HG03196 (cell line): ENCODE measurements around the gene PSMA5.
"Not testable (repeated sequence)": the region's sequence is repeated elsewhere in the genome, so short reads cannot be mapped to it uniquely, and the experiment has no call there.

Experiments
- ATAC-seq: cut with Tn5 transposase; IDR thresholded peaks from one replicate; pipeline ENCODE4 v1.9.1; 2021; ENCODE audit not compliant: unreplicated experiment

Gene PSMA5

DNA sequence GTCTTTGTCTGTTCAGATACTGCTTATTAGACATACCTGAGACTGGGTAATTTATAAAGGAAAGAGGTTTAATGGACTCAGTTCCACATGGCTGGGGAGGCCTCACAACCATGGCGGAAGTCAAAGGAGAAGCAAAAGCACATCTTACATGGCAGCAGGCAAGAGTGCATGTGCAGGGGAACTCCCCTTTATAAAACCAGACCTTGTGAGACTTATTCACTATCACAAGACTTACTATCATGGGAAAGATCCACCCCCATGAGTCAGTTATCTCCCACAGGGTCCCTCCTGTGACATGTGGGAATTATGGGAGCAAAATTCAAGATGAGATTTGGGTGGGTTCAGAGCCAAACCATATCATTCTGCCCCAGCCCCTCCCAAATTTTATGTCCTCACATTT lies 7.1 kb upstream of the PSMA5 start:
- no peak for ATAC-seq

DNA sequence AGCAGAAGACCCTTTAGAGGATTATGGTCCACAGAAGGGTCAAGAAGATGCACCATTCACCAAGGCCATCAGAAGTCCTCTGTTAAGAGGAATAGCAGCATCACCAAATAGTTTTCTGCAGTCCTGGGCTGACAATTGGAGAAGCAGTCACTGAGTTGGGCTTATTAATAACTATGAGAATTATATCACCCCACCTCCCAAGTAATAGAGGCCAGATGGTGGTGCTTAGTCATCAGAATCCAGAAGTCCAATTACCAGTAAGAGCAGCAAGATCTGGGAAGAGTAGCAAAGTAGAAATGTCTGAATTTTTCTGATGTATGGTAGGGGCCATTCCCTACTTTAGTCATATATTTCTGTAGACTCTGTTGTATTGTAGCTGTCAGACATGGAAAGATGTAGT lies 6.1 kb upstream of the PSMA5 start:
- no peak for ATAC-seq

DNA sequence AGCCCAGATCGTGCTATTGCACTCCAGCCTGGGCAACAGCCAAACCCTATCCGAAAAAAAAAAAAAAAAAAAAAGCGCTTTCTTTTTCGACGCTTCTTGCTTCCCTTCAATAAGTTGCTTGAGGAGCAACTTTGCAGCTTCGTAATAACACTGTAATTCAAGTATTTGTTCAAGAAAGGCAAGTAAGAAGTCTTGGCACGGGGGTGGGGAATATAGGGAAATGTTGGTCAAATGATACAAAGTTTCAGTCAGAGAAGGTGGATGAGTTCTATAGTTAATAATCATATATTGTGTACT lies 871 bp upstream of the PSMA5 start:
- ATAC-seq: no peak

DNA sequence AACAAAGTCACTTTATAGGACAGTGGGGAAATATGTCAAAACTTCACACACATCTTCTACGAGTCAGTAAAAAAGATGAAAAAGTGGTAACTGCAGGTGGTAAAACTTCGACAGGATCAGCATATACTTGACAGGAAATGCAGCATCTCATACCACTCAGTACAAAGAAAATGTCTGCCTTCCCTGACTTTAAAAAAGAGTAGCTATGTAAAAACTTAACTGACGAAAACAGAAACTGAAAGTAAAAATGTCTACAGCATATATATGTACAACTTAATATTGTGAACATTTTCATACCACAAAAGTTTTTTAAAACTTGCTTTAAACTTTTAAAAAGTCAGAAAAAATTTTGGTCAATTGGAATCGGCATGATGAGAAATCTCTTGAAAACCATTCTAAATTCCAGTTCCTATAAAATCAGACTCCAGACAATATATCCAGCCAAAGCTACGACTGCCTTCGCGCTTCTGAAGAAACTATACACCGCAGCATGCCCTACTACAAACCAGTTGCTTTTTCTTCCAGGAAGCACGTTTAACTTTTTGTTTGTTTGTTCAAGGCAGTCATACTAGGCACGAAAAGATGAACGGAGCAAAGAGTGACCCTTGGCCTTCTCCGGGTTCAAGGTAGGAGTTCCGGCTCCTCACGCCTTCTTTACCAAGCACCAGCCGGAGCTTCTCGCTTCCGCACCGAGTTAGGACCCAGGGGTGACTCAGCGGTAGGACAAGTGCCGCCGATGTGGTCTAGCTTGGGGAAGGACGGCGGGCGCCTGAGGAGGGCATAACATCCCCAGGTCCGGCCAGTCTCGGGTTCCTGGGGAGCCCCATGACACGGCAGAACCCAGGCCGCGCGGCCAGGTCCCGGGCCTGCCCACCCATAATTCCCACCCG lies 612 bp downstream of the PSMA5 start:
- ATAC-seq: peak; percentile 34

DNA sequence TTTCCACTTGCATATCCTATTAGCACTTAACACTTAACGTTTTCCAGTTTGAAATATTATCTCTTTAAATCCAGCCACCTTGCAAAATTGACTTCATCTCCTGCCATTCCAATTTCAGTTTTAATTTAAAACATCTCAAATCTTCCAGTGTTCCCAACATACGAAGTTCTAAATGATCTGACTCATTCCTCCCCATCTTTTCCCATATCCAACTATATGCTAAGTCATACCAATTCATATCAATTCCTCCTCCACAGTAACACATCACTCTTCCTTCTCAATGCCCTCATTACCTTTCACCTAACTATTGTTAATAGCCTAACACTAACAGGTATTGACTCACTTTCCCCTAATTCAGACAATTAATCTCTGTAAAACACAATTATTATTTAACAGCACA lies 2.8 kb downstream of the PSMA5 start:
- no peak for ATAC-seq

DNA sequence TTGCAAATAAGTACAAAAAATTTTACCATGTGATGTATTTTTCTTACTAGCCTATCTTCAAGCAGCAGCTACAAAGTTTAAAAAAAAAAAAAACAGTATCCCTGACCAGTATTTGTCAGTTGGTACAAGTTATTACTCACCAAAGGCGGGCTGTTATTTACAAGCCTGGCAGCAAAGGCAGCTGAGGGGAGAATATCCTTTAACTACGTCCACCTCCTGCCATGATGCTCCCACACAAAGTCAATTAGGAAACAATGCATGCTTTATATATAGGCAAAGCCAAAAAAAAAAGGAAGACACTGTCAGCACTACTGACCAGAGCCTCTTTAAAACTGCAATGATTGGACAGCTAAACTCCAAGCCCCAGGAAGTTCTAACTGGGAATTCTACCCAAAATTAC lies 13.7 kb downstream of the PSMA5 start:
- no peak for ATAC-seq

DNA sequence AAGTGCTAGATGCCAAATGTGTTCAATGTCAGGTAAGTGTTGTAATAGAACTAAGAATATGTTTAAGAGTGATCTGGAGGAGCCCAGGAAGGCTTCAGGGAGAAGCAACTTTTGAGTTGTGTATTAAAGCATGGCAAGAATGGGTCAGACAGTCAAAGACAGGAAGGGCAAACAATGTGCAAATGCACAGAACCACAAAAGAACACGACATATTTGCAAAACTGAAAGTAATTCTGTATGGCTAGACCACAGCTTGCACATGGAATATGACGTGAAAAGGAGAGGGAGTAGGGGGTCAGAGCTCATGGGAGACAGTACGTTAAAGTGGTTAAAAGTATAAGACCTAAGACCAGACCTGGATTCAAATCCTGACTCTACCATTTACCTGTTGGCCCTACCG lies 21.4 kb downstream of the PSMA5 start:
- ATAC-seq: no peak

DNA sequence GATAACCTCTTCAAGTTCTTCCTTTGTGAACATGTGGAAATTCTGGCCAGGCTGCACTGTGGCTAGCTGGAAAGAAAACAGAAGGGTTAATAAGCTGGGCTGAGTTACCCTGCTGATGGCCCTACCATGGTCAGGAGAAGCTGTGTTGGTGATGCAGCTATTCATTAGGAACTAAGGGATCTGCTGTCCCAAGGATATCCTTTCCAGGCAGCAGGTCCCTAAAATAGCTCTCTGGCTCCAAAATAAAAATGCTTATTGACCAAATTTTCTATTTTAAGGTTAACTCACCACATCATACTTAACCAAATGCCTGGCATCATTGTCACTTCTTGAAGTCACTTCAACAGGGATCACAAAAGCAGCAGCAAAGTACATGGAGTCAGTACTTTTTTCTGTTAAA lies 24.2 kb downstream of the PSMA5 start:
- no peak for ATAC-seq

DNA sequence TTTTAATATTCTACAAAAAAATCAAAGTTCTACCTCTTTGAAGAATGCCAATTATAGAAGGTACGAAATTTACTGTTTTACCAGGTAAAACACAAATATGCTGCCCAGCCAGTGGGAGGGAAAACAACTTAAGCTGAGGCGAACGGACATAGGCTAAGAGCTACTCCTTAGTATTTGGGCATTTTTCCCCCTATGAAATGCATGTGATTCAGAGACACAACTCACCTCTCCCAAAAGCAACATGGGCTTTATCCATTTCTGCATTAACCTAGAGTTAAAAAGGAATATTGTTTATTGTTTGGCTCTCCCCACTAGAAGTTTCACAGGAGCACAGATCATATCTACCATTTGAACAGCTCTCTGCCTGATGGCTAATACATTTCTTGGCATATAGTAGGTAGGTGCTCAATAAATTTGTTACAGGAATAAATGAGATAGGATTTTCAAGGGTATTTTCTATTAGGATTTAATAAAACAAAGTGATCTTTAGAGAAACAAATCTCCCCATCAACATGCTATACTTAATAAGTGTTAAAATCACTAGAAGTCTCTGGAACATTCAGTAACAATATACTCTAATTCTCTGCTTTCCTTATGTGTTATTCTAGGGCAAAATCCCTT lies 26.1 kb downstream of the PSMA5 start:
- ATAC-seq: no peak

DNA sequence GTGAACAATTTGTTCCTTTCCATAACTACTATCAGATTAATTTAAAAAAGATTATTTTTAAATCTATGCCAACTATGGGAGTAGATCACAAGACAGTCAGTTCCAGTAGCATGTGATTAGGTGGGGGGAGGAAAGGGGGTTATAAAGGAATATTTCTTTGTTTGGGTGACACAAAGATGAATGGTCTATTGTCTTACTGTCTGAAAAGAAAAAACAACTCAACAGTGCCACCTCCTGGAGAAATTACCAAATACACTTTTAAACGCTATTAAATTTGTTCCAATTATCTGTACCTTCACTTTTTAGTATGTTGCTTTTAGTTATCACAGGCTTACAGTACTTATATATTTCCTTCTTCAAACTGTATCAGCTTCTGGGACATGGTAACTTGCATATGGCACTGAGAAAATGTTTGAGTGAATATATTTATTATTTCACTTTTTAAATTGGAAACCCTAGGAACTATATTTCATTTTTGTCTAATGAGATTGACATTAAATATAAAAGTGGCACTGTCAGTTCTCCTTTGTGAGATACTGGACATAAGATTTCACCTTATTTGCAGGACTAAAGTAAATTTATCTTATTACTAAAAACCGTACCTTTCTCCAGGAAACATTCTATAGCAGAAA lies 26.8 kb downstream of the PSMA5 start:
- no peak for ATAC-seq

DNA sequence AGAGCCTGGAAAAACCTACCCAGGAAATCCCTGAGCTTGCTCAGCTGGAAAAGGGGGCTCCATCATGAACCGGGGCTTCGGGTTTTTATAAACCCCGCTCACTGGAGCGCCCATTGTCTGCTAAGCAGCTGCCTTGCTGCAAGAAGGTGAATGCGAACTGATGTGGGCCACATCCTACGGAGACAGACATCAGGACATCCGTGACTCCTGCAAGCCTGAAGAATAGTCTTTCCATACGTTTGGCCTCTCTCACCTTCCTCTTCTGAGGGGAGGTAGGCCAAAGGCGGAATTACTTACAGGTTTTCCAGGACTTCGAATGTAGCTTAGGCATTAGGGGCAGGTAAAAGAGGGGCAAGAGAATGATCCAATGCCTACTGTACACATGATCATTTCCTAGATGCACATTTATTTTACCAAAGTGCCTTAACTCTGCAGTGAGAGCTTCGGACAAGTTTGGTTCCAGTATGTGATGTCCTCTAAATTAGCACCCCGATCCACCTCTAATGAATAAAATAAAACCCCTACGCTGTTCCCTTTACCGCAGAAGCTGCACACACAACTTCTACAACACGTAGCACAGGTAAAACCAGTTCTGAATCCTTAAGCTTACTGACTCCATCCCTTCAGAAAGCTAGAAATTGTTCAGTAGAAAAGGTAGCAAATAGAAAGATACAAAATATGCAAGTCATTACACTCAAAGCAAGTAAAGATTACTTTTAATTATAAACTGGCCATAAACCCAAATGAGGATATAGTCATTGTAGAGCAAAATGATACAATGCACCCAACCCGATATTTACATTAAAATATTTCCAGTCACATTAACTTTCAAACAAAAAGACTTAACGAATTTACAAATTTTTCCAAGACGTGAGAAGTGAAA lies 27.7 kb downstream of the PSMA5 start:
- ATAC-seq: no peak

DNA sequence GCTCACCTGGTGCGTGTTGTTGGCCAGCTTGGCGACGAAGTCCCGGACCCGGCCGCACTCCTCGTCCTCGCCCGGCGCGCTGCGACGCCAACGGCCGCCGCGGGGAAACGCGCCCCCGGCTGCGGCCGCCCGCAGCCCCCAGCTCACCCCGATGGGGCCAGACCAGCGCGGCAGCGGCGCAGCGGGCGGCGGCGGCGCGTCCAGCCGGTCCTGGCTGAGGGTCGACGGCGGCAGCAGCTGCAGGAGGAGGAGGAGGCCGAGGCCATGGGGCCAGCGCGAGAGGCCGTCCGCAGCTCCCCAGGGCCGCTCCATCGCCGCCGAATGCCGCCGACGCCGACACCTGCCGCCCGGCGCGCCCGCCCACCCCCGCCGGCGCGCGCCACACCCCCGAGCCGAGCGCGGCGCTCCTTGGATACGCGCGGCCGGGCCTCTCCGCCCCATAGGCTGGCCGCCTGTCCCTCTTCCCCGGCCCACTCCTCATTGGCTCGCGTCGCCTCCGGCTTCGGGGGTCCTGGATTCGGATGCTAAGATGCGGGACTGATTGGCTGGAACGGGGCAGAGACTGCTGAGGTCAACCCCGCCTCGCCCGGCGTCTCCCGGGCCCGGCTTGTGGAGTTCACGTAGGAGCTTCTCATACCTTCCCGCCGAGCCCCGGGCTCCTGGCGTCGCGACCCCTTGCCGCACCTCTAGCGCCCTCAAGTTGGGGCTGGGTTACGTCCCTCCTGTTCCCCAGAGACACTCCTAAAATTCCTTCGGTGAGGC lies 28.5 kb downstream of the PSMA5 start, which contains the start of gene SORT1:
Gene SORT1 (minus strand): TSS at position 338 of the 762 bp plus-strand sequence. CDS start 26 bp downstream, at position 312.
- ATAC-seq: peak; percentile 74

DNA sequence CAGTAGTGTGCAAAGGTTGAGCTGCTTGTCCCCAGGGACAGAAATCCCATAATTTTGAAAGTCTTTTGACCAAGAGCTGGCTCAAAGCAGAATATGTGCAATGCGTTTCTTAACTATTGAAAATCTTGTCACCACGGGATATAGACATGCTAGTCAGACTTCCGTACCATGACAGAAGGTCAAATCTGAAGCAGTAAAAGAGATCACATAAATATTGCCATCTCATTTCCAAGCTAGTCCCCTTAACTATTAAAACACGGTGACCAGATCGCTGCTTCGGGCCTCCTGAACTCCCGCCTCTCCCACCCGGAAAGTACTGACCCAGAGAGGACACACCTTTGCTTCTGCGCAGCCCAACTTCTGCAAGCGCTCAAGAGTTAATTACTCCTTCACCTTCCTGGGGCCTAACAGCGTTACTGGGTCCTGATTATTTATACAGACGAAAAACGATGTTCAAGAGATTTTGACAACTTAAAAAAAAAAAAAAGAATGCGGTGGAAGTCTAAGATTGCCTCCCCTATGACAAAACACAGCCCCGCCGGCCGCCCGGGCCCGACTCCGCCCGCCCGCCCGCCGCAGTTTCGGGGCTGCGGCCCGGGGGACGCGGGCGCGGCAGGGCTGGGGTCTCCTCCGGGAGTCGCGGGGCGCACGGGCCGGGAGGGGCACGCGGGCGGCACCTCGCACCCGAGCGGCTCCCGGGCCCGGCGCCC lies 29.2 kb downstream of the PSMA5 start:
- ATAC-seq: no peak

DNA sequence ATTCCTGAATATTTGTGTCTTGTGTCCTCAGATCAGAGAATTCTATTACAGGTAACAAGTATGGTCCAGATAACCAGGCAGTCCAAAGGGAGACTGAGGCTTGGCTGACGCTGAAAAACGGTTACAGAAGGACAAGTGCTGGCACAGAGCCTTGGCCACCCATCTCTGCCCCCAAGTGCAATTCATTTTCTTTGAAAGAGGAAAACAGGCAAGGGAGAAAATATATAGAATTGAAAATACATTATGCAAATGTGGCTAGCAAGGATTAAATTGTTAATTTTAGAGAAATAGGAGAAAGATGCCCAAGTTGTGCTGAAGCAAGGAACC lies 29.8 kb downstream of the PSMA5 start:
- ATAC-seq: no peak

DNA sequence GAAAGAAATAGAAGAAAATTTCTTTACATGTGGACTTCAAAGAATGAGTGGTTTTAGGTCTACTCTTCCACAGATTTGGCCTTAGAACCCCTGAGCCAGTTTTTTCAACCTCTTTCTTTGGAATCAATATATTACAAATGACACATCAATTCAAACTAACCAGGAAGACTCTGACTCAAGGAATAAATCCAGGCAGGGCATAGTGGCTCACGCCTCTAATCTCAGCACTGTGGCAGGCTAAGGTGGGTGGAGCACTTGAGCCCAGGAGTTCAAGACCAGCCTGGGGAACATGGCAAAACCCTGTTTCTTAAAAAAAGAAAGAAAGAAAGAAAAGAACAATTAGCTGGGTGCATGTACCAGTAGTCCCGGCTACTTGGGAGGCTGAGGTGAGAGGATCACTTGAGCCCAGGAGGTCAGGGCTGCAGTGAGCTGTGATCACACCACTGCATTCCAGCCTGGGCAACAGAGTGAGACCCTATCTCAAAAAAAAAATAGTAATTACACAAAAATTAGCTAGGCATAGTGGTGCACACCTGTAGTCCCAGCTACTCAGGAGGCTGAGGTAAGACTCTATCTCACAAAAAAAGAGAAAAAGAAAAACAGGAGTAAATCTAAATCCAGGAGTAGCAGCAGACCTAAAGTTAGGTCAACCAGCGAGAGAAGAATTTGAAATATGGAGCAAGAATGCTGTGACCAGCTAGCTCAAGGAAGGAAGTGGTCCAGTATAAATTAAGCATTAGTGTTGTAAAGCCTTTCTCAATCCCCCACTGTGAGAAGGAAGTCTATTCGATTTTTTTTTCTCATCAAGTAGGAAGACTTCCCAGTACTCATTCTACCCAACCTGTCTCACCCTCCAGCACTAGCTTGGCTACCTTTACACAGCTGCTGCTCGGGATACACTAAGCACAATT lies 30.4 kb downstream of the PSMA5 start:
- ATAC-seq: no peak

DNA sequence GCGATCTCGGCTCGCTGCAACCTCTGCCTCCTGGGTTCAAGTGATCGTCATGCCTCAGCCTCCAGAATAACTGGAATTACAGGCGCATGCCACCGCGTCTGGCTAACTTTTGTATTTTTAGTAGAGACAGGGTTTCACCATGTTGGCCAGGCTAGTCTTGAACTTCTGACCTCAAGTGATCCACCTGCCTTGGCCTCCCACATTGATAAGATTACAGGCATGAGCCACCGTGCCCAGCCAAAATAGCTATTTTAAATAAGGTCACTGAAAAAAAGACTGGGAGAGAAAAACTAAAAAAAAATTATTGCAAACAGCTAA lies 31.0 kb downstream of the PSMA5 start:
- ATAC-seq: not testable (repeated sequence)

DNA sequence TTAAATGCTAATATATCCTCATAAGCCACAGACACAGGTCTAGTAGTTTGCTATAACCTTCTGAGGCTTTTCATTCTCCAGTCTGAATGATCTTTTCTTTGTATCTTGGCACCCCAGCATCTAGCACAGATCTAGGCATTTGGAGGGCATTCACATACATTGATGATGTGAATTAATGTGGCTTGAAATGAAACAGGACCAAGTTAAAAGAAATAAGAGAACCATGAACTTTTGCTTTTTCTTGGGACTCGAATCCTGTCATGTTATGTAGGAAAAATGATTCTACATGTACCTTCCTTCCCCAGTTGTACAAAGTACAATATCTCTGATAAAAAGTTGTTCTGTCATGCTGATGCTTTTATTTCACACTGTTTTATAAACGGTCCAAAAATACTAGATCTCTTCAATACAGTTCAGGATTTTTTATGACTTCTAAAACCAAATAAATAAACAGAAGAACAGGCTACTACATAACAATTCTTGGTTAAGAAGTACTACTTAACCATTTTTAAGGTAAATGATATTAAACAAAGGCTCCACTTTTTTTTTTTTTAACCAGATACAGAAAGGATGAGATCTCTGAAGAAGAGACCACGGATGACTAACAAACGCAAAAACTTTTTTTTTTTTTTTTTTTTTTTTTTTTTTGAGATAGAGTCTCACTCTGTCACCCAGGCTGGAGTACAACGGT lies 31.5 kb downstream of the PSMA5 start:
- ATAC-seq: no peak

DNA sequence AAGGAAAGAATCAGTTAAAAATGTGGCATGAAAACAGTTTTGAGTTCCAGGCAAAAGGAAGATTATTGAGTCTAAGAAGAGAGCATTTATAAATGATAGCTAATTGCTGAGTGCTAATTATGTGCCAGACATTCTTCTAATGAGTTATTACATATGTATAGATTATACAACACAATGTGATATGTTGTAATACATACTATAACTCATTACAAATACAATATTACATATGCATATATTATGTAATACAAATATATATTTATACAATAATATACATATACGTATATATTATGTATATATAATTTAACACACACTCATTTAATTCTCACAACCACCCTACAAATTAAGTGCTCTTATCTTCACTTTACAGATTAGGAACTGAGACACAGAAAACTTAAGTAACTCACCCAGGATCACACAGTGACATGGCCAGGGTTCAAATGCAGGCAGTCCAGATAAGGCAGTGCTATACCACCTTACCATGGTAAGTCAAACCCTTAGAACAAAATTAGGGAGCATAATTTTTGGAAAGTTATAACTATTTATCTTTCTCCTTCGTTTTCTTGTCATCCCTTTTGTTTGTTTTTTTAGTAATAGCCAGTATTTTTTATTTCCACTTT lies 32.5 kb downstream of the PSMA5 start:
- no peak for ATAC-seq
